OCI-LY3 (cell line): Measurements from ENCODE around the gene VAV3.

Experiments
- H2AFZ ChIP-seq: fragments of 200-600, 300-600 bp; shearing (Covaris generic); 2 replicates; pipeline ENCODE4 v1.6.0; 2014; ENCODE audit warnings: antibody characterized with exemption, low read depth, low read length
- H3K27ac ChIP-seq: fragments of 200-600, 300-600 bp; sonication (generic); 2 replicates; pipeline ENCODE4 v1.5.1; 2014; ENCODE audit warnings: mild to moderate bottlenecking, low read length, moderate library complexity, mixed read lengths
- H3K27me3 ChIP-seq: fragments of 200-600, 300-600 bp; sonication (generic); 2 replicates; pipeline ENCODE4 v1.6.1; 2014; ENCODE audit warnings: low read depth, low read length, mixed read lengths
- H3K36me3 ChIP-seq: fragments of 200-600, 300-600 bp; sonication (generic); replicated peaks from 2 replicates; pipeline ENCODE3; 2014; ENCODE audit warnings: low read depth, low read length, mixed read lengths
- H3K4me1 ChIP-seq: fragments of 300-600, 200-600 bp; sonication (generic); 2 replicates; pipeline ENCODE4 v1.6.1; 2014; ENCODE audit warnings: low read length, mixed read lengths
- H3K4me2 ChIP-seq: fragments of 200-600, 300-600 bp; sonication (generic); 2 replicates; pipeline ENCODE4 v1.6.1; 2014; ENCODE audit warnings: low read length, mixed read lengths
- H3K4me3 ChIP-seq: fragments of 300-600, 200-600 bp; sonication (generic); 2 replicates; pipeline ENCODE4 v1.5.1; 2014; ENCODE audit warnings: antibody characterized with exemption, mild to moderate bottlenecking, low read length, moderate library complexity
- H3K79me2 ChIP-seq: fragments of 300-600, 200-600 bp; shearing (Covaris generic); 2 replicates; pipeline ENCODE4 v1.6.1; 2014; ENCODE audit warnings: mild to moderate bottlenecking, low read length, mixed read lengths
- H3K9ac ChIP-seq: fragments of 300-600, 200-600 bp; shearing (Covaris generic); 2 replicates; pipeline ENCODE4 v1.6.0; 2014; ENCODE audit warnings: mild to moderate bottlenecking, low read length, moderate library complexity
- H3K9me3 ChIP-seq: fragments of 200-600, 300-600 bp; shearing (Covaris generic); 2 replicates; pipeline ENCODE4 v1.6.1; 2014; ENCODE audit warnings: low read length, mixed read lengths; ENCODE audit not compliant: insufficient read depth
- H4K20me1 ChIP-seq: fragments of 200-600, 300-600 bp; sonication (generic); 2 replicates; pipeline ENCODE4 v1.6.1; 2016; ENCODE audit warnings: low read length, mixed read lengths; ENCODE audit not compliant: insufficient read depth
- CTCF ChIP-seq: fragments of 200-600, 300-600 bp; sonication (generic); IDR thresholded peaks from 2 replicates; pipeline ENCODE4 v1.5.1; 2014; ENCODE audit warnings: antibody characterized with exemption, low read length, low read depth
- EZH2phosphoT487 ChIP-seq: fragments of 200-600 bp; shearing (Covaris generic); IDR thresholded peaks from 2 replicates; pipeline ENCODE4 v1.6.1; 2018; ENCODE audit warnings: antibody characterized with exemption, mixed run types, low read depth

The VAV3 gene

GRCh38 chr1:107680579-107680985 lies 284.4 kb downstream of the VAV3 start:
- no peak for TF ChIP-seq EZH2phosphoT487
- no peak for TF ChIP-seq CTCF
- no peak overlapping the region for H3K4me3 ChIP-seq
- no peaks in the 10 kb centered on the region for H3K36me3 ChIP-seq
- H3K9me3 ChIP-seq, result no peaks in the 10 kb centered on the region
- no peak overlapping the region for H3K9ac ChIP-seq
- no peaks in the 10 kb centered on the region for H3K79me2 ChIP-seq
- no peaks in the 10 kb centered on the region for H3K27me3 ChIP-seq
- H3K4me1 ChIP-seq, result no peaks in the 10 kb centered on the region
- no peak overlapping the region for H3K27ac ChIP-seq
- H4K20me1 ChIP-seq, result no peaks in the 10 kb centered on the region
- H3K4me2 ChIP-seq, result no peak overlapping the region
- H2AFZ ChIP-seq, result no peak overlapping the region

- H3K9me3 ChIP-seq, result no peaks in the 10 kb centered on the region
- no peaks in the 10 kb centered on the region for H3K27me3 ChIP-seq
- no peaks in the 10 kb centered on the region for H3K79me2 ChIP-seq
- H3K27ac ChIP-seq, result no peak overlapping the region
- no peaks in the 10 kb centered on the region for H3K4me1 ChIP-seq
- no peaks in the 10 kb centered on the region for H4K20me1 ChIP-seq
- no peak overlapping the region for H3K4me3 ChIP-seq
- H3K9ac ChIP-seq, result no peak overlapping the region
- no peak overlapping the region for H3K4me2 ChIP-seq
- H3K36me3 ChIP-seq, result no peaks in the 10 kb centered on the region
- TF ChIP-seq CTCF (no peak), EZH2phosphoT487 (no peak)
- no peak overlapping the region for H2AFZ ChIP-seq
Observed at GRCh38 chr1:107679411-107679953, 285.5 kb downstream of the VAV3 start.

GRCh38 chr1:107678993-107679392 lies 286.0 kb downstream of the VAV3 start:
- H3K4me2 ChIP-seq, result no peak overlapping the region

DNA sequence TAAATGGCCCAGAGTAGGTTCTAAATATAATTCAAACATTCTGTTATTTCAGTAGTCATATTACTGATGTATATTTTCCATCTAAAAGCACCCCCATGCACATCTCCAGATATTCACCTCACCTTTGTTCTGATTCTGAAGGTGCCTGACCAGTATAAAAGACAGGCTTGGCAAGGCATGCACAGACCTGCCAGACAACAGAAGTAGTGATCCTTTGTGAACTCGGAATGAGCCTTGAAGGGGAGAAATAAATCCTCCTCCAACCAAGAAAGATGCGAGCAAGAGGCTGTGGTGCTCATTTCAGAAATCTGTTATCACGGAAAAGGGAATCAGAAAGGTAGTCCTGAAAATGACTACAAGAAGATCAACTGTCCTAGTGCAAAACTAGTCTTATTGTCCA lies 287.3 kb downstream of the VAV3 start:
- H3K4me1 ChIP-seq, result no peaks in the 10 kb centered on the region

More at GRCh38 chr1:107678993-107679392, 286.0 kb downstream of the VAV3 start:
- no peak for TF ChIP-seq CTCF
- TF ChIP-seq EZH2phosphoT487, result no peak
- H3K27ac ChIP-seq, result no peak overlapping the region
- no peak overlapping the region for H3K4me3 ChIP-seq
- H3K4me1 ChIP-seq, result no peaks in the 10 kb centered on the region
- H3K9me3 ChIP-seq, result no peaks in the 10 kb centered on the region
- no peak overlapping the region for H2AFZ ChIP-seq
- no peak overlapping the region for H3K9ac ChIP-seq
- no peaks in the 10 kb centered on the region for H4K20me1 ChIP-seq
- no peaks in the 10 kb centered on the region for H3K36me3 ChIP-seq
- H3K79me2 ChIP-seq, result no peaks in the 10 kb centered on the region
- H3K27me3 ChIP-seq, result no peaks in the 10 kb centered on the region

More for the DNA sequence above, 287.3 kb downstream of the VAV3 start:
- Histone ChIP-seq H2AFZ (no peak overlapping the region), H3K4me2 (no peak overlapping the region), H3K36me3 (no peaks in the 10 kb centered on the region), H3K27ac (no peak overlapping the region), H4K20me1 (no peaks in the 10 kb centered on the region), H3K79me2 (no peaks in the 10 kb centered on the region), H3K27me3 (no peaks in the 10 kb centered on the region), H3K4me3 (no peak overlapping the region), H3K9me3 (no peaks in the 10 kb centered on the region), H3K9ac (no peak overlapping the region)
- TF ChIP-seq EZH2phosphoT487, result no peak
- no peak for TF ChIP-seq CTCF
